Stimulated activated CD4-positive, alpha-beta T cell treated with anti-CD3 and anti-CD28 coated beads, Interleukin-1b, Interleukin-23, amount 100 ng/mL, for 24 hours (primary cell): ENCODE results near the gene CFC1B.
"Not testable (repeated sequence)": the region's sequence is repeated elsewhere in the genome, so short reads cannot be mapped to it uniquely, and the experiment has no call there.

ENCODE experiments used
- DNase-seq, 4 experiments: peaks; one replicate each; pipeline ENCODE4 v3.0.0-alpha.2; 2020; ENCODE audit warnings: low read depth in 4 of 4, low spot score in 1 of 4

Gene CFC1B

GRCh38 chr2:130556441-130556840, 35.4 kb downstream of the CFC1B start:
- DNase-seq: not testable (repeated sequence)

- DNase-seq: not testable (repeated sequence)
These were observed 45.1 kb downstream of the CFC1B start for GRCh38 chr2:130566165-130566564.

GRCh38 chr2:130571929-130572328, 50.9 kb downstream of the CFC1B start:
- DNase-seq: not testable (repeated sequence)

GRCh38 chr2:130574230-130574629, 53.2 kb downstream of the CFC1B start:
- not testable (repeated sequence) for DNase-seq

- not testable (repeated sequence) for DNase-seq
These were observed 55.3 kb downstream of the CFC1B start for GRCh38 chr2:130576209-130576784.

- DNase-seq: not testable (repeated sequence)
These were observed 56.5 kb downstream of the CFC1B start for GRCh38 chr2:130577559-130577958.
